Gastroesophageal sphincter (tissue), 3 donors: Measurements from ENCODE around the gene PCYT1A.

Experiments
- CTCF ChIP-seq, 4 experiments: fragments of 200-600 bp in 2 of 4; fragments of 450-650 bp in 2 of 4; sonication (generic) in 1 of 4; IDR thresholded peaks; one replicate each; pipeline ENCODE4 v1.5.1; 2017 to 2019; ENCODE audit warnings: antibody characterized with exemption in 4 of 4, mild to moderate bottlenecking in 2 of 4, moderate library complexity in 2 of 4
- POLR2AphosphoS5 ChIP-seq: sonication (generic); formaldehyde crosslinking; IDR thresholded peaks from one replicate; pipeline ENCODE4 v1.6.1; 2017; ENCODE audit warnings: antibody characterized with exemption

- TF ChIP-seq CTCF (IDR thresholded peaks at IDR 0.05) (no peak), POLR2AphosphoS5 (no peak)
These were observed 106.4 kb downstream of the PCYT1A start for GRCh38 chr3:196181127-196181546.
